Stimulated activated CD4-positive, alpha-beta T cell treated with anti-CD3 and anti-CD28 coated beads, Interleukin-12 subunit alpha, Interleukin-12 subunit beta, amount 100 ng/mL, for 4 hours (primary cell): ENCODE data around the gene GNPTAB.
"Not testable (repeated sequence)": the region's sequence is repeated elsewhere in the genome, so short reads cannot be mapped to it uniquely, and the experiment has no call there.

Experiments
- DNase-seq: peaks from one replicate; pipeline ENCODE4 v3.0.0-alpha.2; 2020

Gene GNPTAB

GRCh38 chr12:101850199-101850598, 19.4 kb upstream of the GNPTAB start:
- DNase-seq = no peak

GRCh38 chr12:101847325-101847724, 16.6 kb upstream of the GNPTAB start:
- no peak for DNase-seq

GRCh38 chr12:101845137-101845711, 14.5 kb upstream of the GNPTAB start:
- DNase-seq = no peak

GRCh38 chr12:101841069-101841468, 10.3 kb upstream of the GNPTAB start:
- DNase-seq = no peak

GRCh38 chr12:101839324-101840283, 8.8 kb upstream of the GNPTAB start:
- peak; percentile 59 for DNase-seq

- DNase-seq = no peak
Measured at GRCh38 chr12:101838628-101839323, 8.0 kb upstream of the GNPTAB start.

GRCh38 chr12:101832030-101832429, 1.3 kb upstream of the GNPTAB start:
- DNase-seq = no peak

- DNase-seq = no peak
Measured at GRCh38 chr12:101829639-101830366, 956 bp downstream of the GNPTAB start.

- DNase-seq = no peak
Measured at GRCh38 chr12:101828463-101829196, 2.1 kb downstream of the GNPTAB start.

GRCh38 chr12:101826766-101827368, 3.9 kb downstream of the GNPTAB start:
- DNase-seq = no peak

GRCh38 chr12:101824831-101825230, 5.9 kb downstream of the GNPTAB start:
- DNase-seq = no peak

- DNase-seq = peak; percentile 26
Measured at GRCh38 chr12:101823891-101824290, 6.9 kb downstream of the GNPTAB start.

- no peak for DNase-seq
Measured at GRCh38 chr12:101823039-101823438, 7.7 kb downstream of the GNPTAB start.

- no peak for DNase-seq
Measured at GRCh38 chr12:101819467-101819866, 11.3 kb downstream of the GNPTAB start.

- not testable (repeated sequence) for DNase-seq
Measured at GRCh38 chr12:101818689-101819088, 12.1 kb downstream of the GNPTAB start.

- no peak for DNase-seq
Measured at GRCh38 chr12:101813117-101813516, 17.6 kb downstream of the GNPTAB start.

GRCh38 chr12:101812716-101813115, 18.0 kb downstream of the GNPTAB start:
- DNase-seq = not testable (repeated sequence)

- not testable (repeated sequence) for DNase-seq
Measured at GRCh38 chr12:101811342-101811741, 19.4 kb downstream of the GNPTAB start.

GRCh38 chr12:101809208-101809607, 21.6 kb downstream of the GNPTAB start:
- DNase-seq = no peak

GRCh38 chr12:101806265-101806664, 24.5 kb downstream of the GNPTAB start:
- no peak for DNase-seq

GRCh38 chr12:101804409-101804808, 26.4 kb downstream of the GNPTAB start:
- DNase-seq = no peak

GRCh38 chr12:101803978-101804377, 26.8 kb downstream of the GNPTAB start:
- no peak for DNase-seq
